Hematopoietic multipotent progenitor cell treated with erythropoietin and hydrocortisone succinate and interleukin-3 and kit ligand, for 4 days (in vitro differentiated cells): ENCODE data around the gene VPS4B.
"Not testable (repeated sequence)": the region's sequence is repeated elsewhere in the genome, so short reads cannot be mapped to it uniquely, and the experiment has no call there.

ENCODE experiments used
- DNase-seq: peaks from one replicate; pipeline ENCODE4 v3.0.0-alpha.2; 2015

VPS4B gene

DNA sequence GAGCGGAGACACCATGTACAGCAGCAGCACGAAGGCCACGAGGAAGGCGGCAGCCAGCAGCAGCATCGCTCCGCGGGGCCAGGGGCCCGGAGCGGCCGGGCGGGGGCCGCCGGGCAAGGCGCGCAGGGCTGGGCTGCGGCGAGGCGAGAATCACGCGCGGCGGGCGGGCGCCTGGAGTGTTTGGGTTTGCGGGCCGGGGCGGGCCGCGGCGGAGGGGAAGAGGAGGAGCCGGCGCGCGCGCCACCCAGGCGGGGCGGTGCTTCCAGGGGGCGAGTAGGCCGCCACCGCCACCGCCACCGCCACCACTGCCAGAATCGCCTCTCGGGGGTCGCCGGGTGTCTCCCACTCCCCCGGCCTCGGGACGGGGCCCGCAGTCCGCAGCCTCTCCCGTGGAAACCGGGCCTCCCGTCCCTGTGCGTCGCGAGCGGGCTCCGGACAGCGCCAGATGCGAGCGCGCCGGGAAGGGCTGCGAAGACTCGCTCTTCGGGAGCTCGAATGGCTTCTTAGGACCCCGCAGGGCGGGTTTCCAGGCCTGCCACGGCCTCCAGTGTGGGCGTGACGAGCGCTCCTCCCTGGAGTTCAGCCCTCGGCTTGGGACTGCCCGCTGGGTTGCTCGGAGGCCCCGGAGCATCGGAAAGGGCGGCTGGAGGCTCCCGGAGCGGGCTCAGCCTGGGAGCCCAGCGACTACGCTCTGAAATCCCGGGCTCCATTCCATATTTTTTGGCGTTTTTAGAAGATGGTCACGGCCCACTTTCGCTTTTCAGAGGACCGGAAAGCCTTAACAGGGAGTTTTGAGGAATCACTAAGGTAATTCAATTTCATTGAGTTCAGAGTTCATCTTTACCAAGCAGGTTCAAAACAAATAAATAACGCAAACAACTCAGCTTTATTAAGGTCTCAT, 55.0 kb downstream of the VPS4B start, which contains the start of gene KDSR:
Gene KDSR (minus strand): TSS at position 154 of the 901 bp plus-strand sequence. CDS start 88 bp downstream, at position 66.
- DNase-seq = peak; percentile 99

DNA sequence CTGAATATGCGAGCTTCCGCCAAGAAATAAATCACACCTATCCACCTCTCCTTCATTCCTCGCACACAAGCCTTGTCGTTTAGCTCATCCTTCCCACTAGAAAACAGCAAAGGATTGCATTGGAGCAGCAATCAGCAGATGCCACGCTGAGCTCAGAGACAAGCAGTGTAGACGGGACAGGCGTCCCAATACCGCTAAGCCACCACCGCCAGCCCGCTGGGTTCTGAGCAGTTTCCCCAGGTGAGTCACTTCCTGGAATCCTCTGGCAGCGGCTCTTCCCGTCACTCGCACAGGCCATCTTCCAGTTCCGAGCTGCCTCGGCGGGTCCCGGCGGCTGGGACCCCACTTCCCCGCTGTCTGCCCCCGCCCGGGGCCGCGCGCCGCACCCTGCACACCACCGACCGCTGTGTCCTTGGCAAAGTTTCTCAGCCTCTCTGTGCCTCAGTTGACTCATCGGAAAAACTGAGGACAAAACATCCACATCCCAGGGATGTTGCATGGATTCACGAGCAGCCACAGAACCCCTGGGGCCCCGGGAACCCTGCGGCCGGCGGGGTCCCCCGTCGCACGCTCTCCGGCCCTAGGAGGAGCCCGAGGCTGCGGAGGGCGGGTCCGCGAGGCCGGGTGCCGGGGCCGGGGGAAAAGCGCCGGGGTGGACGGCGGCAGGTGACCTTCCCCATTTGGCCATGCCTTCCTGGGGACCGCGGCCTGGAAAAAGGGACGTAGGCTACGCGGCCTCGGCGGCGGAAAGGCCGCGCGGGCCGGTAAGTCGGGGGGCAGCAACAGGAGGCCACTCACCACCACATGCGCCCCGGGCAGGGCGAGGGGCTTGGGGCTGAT, 55.8 kb downstream of the VPS4B start:
- DNase-seq = peak; percentile 51

DNA sequence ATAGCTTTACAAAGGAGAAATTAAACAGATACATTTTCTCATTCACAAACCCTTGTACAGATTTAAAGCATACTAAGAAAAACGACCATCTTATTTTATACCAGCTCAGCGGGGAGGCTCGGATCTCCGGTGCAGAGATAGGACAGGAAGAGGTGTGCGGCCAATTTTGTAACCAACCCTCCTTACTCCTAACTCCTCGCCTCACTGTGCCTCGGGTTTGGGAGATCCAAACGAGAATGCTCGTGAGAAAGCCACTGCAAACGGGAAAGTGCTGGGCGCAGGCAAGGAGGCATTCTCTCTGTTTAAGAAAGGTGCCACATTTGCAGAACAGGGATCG, 56.4 kb downstream of the VPS4B start:
- DNase-seq = peak; percentile 33

DNA sequence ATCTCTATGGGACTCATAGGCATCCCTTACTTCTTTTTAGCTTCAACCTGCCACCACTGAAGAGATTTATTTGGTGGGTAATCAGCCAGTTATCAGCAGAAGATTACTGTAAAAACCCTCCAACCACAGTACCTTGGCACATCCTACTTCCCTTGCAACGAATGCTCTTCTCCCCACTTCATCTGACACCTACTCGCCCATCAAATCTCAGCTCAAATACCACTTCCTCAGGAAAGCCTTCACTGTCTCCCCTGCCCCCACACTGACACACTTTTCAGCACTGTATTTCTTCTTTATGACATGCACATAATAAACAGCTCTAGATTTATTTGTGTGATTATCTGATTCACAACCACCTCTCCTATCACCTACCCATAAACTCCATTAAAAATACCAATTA, 58.3 kb downstream of the VPS4B start:
- DNase-seq = peak; percentile 19

DNA sequence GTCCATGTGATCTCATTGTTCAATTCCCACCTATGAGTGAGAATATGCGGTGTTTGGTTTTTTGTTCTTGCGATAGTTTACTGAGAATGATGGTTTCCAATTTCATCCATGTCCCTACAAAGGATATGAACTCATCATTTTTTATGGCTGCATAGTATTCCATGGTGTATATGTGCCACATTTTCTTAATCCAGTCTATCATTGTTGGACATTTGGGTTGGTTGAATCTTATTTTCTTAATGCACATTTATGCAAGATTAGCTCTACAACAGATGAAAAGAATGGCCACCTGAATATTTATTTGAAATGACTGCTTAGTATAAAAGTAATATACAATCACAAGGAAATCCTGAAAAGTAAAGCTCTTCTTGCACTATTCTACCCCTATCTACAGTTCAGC, 58.9 kb downstream of the VPS4B start:
- DNase-seq = not testable (repeated sequence)

DNA sequence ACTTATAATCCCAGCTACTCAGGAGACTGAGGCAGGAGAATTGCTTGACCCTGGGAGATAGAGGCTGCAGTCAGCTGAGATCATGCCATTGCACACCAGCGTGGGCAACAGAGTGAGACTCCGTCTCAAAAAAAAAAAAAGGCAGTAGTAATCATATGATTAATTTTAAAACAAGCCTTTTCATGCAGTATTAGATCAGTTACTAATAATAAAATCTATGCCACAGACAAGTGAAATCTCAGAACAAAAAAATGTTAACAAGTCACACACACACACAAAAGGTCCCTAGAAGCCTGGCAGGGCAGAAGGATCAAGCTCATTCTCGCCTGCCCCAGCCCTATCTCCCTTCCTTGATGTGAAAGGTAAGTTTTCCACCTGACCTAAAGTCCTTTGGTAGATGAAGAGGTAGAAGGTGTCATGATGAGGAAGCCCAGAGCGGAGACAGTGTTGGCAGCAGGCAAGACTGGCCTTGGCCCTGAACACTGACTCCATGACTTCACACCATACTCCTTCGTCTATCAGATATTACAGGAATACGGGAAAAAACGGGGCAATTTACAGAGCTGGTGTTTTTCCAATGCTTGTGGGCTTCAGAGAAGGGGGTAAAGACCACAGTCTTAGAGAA, 65.9 kb downstream of the VPS4B start:
- DNase-seq = no peak

DNA sequence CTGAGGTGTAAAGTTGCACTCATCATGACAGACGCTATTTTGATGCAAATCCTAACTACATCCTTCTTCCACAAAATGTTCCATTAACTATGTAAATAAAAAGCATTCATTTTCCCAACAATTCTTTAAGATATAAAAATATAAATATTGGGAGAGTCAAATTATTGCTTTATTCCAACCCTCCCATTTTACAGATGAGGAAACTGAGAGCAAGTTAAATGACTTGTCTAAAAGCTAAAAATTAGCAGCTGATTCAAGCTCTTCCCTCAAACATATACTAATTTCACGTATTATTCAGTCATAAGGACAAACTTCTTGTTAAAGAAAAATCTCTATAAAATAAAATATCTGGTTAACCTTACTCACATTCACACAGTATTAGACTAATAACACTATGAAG, 72.0 kb downstream of the VPS4B start:
- DNase-seq = no peak

DNA sequence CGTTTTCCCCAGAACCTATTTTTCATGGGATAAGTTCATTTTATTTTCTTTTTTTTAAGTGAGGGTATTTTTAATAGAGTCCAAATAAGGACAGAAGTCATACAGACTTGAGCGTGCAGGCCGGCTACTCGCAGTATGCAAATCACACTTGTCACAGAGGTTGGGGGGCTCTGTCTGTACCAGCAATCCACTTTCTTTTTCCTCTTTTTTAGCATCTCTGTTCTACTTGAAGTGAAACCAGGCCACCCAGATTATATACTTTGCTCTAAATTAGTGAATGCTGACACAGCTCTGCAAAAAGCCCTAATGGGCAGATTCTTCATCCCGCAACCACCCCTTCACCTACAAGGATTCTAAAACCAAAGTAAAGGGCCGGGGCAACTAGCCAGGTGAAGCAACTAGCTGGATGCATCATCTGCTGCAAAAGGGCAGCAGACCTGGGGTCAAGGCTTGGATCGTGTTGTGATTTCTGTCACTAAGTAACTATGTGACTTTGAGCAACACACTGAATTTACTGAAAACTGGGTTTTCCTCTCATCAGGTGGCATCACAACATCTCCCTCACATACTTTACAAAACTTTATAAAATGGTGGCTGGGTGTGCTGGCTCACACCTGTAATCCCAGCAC, 73.7 kb downstream of the VPS4B start:
- DNase-seq = no peak

DNA sequence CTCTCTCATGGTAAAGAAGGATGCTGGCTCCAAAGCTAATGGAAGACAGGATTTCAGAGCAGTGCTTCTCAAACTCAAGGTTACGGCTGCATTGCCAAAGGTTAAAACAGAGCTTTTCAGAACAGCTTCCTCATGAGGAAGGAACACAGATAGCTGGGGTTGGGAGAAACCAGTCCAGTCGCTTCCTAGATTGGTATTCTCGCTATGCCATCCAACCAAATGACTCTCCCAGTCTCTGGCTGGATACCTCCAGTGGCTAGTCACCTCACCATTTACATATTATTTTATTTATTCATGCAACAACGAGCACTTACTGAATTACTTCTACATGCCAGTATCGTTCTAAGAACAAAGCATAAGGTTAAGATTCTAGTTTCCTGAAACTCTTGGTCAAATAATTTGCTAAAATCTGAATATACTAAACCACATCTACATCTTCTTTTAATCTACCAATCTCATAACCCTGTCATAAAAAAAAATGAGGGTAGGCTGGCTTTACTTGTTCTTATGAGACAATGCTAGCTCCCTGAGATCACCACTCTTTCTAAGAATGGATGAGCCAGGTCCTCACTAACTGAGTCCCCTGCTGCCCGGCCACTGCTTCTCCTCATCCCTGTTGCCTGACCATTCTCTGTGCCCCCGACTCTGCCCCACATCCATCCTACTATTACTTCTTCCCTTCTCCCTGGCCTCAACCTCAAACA, 75.6 kb downstream of the VPS4B start:
- no peak for DNase-seq

DNA sequence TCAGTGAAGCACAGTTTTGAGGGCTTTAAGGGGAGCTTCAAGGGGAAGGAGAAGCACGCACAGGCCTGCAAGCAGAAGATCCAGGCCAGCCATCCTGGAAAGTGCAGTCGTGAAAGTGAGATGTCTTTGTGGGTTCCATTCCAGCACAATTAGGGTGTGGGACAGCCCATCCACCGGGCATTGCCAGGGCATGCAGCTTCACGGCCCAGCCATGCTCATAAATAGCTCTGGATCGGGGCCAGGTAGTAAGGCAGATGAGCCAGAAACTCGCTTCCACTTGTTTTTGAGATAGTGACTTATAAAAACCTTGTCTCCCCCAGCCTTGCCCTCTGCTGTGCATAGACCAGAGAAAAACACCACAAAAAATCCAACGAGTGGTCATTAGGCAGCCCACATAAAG, 76.2 kb downstream of the VPS4B start:
- DNase-seq = no peak

DNA sequence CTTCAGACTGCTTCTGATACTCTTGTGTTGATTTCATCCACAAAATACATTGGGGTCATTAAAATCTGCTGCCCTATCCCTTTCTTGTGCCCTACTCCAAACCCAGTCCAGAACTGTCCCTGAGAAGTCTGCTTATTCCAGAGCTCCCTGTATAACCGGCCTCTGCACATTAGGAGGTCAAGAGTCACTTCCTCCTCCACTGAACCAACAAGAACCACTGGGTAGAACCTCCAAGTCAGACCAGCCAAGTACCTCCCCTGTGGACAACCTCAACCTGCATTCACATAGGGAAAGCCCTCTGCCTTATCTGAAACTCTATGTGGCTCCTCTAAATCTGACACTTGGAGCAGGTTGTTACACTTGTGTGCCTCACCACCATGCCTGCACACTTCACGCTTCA, 77.4 kb downstream of the VPS4B start:
- DNase-seq = no peak

DNA sequence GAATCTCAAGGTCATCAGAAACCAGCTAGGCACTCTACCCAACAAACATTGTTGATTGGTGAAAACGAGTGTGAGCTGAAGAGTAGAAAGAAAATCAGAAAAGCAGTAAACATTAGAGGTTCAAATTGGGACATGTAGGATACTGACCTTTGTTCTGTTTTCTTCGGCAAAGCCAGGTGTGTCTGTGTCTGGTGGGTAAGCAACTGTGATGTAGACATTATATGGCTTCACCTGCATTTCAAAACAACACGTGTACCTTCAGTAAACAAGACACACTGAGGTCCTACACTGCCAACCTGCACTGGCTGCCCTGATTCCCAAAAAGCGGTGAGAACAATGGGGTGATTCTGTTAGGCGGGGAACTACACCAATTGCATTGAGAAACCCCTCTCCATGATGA, 78.0 kb downstream of the VPS4B start:
- DNase-seq = no peak

DNA sequence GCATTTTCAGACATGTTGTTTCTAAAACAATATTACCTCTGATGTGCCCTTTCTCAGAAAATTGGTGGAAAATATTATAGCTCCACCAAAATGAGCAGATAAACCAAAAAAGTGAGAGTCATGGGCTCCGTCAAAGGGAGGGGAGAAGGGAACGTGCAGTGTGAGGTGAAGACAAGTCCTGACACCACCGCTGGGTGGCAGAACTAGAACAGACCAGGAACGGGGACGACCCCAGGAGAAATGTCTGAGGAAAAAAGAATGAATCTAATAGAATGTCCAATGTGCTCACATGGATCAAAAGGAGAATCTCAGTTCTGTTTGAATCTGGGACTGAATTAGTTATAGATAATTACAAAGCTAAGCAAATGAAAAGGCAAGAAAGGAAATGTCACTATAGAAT, 80.1 kb downstream of the VPS4B start:
- DNase-seq = peak; percentile 71

DNA sequence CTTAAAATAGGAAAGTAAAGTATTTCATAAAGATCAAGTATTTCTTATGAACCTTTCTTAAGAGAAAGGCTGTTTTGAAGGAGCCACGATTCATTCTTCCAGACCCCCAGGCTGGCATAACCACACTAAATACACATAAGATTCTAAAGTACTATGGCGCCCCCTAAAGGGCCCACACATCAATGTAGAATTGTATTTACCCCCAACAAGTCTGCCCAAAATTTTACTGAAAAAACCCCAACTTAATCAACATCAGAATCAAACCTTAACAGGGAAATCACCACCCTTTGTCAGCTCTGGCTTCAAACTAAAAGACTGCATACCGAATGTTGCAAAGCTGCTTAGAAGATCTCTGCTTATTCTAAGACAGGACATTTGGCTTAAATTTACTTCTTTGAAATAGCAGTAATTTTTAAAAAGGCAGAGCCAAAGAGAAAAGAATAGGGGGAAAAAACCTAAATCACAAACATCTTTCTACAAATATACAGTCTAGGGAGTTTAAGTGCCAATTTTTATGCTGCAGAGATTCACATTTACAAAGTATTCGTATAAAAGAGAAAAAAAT, 82.3 kb downstream of the VPS4B start:
- DNase-seq = peak; percentile 87
